Tibial nerve (tissue), 3 donors: ENCODE results near the gene TMEM266.

Experiments
- EP300 ChIP-seq, 2 donors: sonication (generic); formaldehyde crosslinking; IDR thresholded peaks; one replicate each; pipeline ENCODE4 v1.6.1; 2017; ENCODE audit warnings: antibody characterized with exemption in 2 of 2, mild to moderate bottlenecking in 1 of 2
- POLR2A ChIP-seq, 2 donors: fragments of 450-650 bp; IDR thresholded peaks; one replicate each; pipeline ENCODE4 v1.6.1; 2017; ENCODE audit warnings: antibody characterized with exemption in 2 of 2, mild to moderate bottlenecking in 2 of 2, moderate library complexity in 2 of 2

DNA sequence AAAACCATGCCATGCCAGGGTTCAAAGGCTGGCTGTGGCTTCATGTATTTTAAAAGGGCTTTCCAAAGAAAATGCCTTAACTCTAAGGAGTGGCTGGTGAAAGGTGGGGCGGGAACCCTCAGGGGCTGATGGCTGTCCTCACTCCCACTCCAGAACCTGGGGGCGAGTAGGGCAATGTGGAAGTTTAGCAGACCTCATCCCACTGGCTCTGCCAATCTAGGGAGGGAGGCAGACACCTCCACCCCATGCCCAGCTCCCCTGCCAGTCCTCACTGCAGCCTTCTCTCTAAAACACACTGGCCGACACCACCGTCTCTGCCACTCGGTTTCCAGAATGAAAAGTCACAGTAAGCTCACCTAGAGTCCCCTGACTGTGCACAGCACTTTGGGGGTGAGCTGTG lies 99.5 kb downstream of the TMEM266 start:
- TF ChIP-seq EP300 (IDR thresholded peaks at IDR 0.05) (no peak), POLR2A (IDR thresholded peaks at IDR 0.05) (no peak)
